Glutamatergic neuron (in vitro differentiated cells): ENCODE data around the gene DPEP1. TPM values are rescaled to one million over a fixed set of nuclear protein-coding genes. Genes with fewer than 3 reads are reported as not detected.
A peak's percentile ranks its signal among the peaks of the same experiment; 100 is the strongest.

Experiments
- DNase-seq: peaks from one replicate; pipeline ENCODE4 v3.0.0; 2022
- H3K27ac Mint-ChIP-seq: one replicate; pipeline ENCODE4 v1.8.0; 2020; ENCODE audit warnings: mild to moderate bottlenecking, mixed read lengths, inconsistent platforms; ENCODE audit not compliant: unreplicated experiment
- H3K27me3 Mint-ChIP-seq: one replicate; pipeline ENCODE4 v1.8.0; 2020; ENCODE audit warnings: mild to moderate bottlenecking, moderate library complexity, mixed read lengths, inconsistent platforms; ENCODE audit not compliant: unreplicated experiment
- H3K36me3 Mint-ChIP-seq: one replicate; pipeline ENCODE4 v1.8.0; 2020; ENCODE audit warnings: mild to moderate bottlenecking, mixed read lengths, inconsistent platforms; ENCODE audit not compliant: unreplicated experiment
- H3K4me1 Mint-ChIP-seq: one replicate; pipeline ENCODE4 v1.8.0; 2020; ENCODE audit warnings: mild to moderate bottlenecking, low read depth, mixed read lengths, inconsistent platforms; ENCODE audit not compliant: unreplicated experiment
- H3K4me3 Mint-ChIP-seq: one replicate; pipeline ENCODE4 v1.8.0; 2020; ENCODE audit warnings: mild to moderate bottlenecking, mixed read lengths, inconsistent platforms; ENCODE audit not compliant: unreplicated experiment
- H3K9me3 Mint-ChIP-seq: one replicate; pipeline ENCODE4 v1.8.0; 2020; ENCODE audit warnings: mild to moderate bottlenecking, moderate library complexity, mixed read lengths, inconsistent platforms; ENCODE audit not compliant: unreplicated experiment
- total RNA-seq: library from RNA; stranded (reverse); fragmentation: NEBNext Ultra II Directional; extraction: Animal tissue kit (Norgen Biotek cat#: 25700); gene quantifications from one replicate; pipeline ENCODE4 v1.2.1, GENCODE V29; 2021; ENCODE audit not compliant: unreplicated experiment
- TF ChIP-seq, protein P1 (sequence below): fragments of 200-600 bp; sonication (generic); IDR thresholded peaks from one replicate; pipeline ENCODE4 v1.5.0; 2021; ENCODE audit not compliant: partially characterized antibody, unreplicated experiment

Gene DPEP1
- total RNA-seq, 1 donor from 2014 or later = 0.39 TPM

DNA sequence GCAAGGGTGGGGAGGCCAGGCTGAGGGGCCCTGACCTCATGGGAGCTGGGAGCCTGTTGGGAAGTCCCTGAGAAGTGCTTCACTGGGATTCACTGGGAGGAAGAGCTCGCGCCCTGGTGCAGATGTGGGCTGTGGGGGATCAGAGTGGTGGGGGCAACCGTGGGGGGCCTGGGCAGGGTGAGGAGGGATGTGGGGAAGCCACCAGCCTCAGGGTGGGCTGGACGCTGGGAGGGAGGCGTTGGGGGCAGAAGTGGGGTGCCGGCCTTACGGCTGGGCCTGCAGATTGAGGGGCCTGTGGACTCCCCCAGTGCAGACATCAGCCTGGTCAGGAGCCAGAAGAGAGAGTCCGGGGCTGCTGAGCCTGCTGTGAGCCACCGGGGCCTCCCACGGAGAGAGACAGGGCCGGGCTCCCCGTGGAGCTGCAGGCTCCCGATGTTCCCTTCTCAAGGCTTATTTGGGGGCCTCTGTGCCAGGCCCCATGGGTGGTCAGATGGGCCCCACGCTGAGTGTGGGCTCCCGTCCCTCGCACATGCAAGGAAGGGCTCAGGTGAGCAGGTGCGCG lies 7.8 kb downstream of the DPEP1 start:
- H3K4me1 Mint-ChIP-seq = peaks cover 14% of the 10 kb centered on the region
- no peaks in the 10 kb centered on the region for H3K36me3 Mint-ChIP-seq
- peaks cover 6% of the 10 kb centered on the region for H3K27me3 Mint-ChIP-seq
- H3K27ac Mint-ChIP-seq = no peak overlapping the region
- DNase-seq = no peak
- TF ChIP-seq, protein P1, sequence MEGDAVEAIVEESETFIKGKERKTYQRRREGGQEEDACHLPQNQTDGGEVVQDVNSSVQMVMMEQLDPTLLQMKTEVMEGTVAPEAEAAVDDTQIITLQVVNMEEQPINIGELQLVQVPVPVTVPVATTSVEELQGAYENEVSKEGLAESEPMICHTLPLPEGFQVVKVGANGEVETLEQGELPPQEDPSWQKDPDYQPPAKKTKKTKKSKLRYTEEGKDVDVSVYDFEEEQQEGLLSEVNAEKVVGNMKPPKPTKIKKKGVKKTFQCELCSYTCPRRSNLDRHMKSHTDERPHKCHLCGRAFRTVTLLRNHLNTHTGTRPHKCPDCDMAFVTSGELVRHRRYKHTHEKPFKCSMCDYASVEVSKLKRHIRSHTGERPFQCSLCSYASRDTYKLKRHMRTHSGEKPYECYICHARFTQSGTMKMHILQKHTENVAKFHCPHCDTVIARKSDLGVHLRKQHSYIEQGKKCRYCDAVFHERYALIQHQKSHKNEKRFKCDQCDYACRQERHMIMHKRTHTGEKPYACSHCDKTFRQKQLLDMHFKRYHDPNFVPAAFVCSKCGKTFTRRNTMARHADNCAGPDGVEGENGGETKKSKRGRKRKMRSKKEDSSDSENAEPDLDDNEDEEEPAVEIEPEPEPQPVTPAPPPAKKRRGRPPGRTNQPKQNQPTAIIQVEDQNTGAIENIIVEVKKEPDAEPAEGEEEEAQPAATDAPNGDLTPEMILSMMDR = no peak
- H3K9me3 Mint-ChIP-seq = peaks cover 4% of the 10 kb centered on the region
- no peak overlapping the region for H3K4me3 Mint-ChIP-seq

DNA sequence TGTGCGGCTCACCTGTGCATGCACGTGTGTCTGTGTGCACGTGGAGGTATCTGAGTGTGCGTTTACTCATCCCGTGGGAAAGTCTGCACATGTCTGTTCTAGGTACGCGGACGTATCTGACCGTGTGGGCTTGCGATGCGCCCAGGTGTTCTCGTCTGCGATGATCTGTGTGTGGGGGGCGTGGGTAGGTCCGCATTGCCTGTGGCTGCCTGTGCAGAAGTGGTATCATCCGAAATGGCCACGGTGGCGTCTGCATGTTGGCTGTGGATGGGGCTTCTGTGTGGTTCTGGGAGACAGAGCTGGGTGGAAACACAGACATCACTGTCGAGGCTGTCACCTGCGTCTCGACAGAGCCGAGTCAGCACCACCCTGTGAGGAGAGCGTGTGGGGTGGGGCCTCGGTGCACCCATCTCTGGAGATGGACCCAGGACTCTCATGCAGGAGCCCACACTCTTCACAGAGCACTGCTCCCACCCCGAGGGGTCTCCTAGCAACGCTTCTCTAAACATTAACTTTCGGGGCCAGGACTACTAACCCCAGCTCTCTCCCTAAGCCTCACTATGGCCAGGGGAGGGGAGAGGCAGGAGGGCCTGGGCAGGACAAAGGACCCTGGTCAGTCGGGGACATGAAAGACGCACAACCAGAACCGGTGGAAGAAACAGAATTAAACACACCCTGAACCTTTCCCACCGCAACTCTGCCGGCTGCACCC lies 8.4 kb downstream of the DPEP1 start:
- DNase-seq = no peak
- Mint-ChIP-seq H3K36me3 (no peaks in the 10 kb centered on the region), H3K27ac (no peak overlapping the region), H3K4me3 (no peak overlapping the region), H3K4me1 (peaks cover 12% of the 10 kb centered on the region), H3K27me3 (peaks cover 6% of the 10 kb centered on the region), H3K9me3 (peaks cover 4% of the 10 kb centered on the region)
- TF ChIP-seq, protein P1 = no peak

DNA sequence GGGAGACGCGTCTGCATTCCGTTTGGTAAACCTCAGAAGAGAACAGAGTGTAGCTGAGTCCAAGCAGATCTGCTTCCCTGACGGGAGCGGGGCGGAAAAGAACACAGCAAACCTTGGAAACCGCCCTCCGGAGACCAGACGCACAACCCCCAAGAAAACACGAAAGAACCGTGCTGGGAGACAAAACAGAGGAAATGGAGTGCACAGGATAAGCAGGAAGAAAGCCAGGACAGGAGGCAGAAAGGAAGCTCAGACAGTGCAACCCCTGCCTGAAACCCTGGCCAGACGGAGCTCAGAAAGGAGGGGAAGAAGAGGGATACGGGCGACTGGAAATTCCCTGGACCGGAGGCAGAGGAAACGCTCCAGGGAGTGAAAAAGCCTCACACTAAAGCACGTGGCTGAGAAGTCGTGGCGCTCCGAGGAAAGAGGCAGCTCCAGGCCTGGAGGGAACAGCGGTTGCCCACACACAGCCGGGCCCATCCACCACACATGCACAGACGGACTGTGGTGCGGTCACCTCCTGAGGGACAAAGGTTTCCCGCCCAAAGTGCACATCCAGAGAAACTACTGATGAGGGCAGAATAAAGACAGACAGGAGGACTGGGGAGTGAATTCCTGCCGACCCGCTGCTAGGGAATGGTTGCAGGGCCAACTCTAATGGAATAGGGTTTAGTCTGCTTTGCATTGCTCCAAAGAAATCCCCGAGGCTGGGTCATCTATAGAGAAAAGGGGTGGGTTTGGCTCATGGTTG lies 10.2 kb downstream of the DPEP1 start:
- H3K9me3 Mint-ChIP-seq = peaks cover 4% of the 10 kb centered on the region
- TF ChIP-seq, protein P1 = no peak
- DNase-seq = no peak
- H3K4me1 Mint-ChIP-seq = peaks cover 12% of the 10 kb centered on the region
- H3K36me3 Mint-ChIP-seq = no peaks in the 10 kb centered on the region
- H3K4me3 Mint-ChIP-seq = peak overlapping the region; percentile 44
- peak overlapping the region; percentile 94 for H3K27ac Mint-ChIP-seq
- peaks cover 6% of the 10 kb centered on the region for H3K27me3 Mint-ChIP-seq

DNA sequence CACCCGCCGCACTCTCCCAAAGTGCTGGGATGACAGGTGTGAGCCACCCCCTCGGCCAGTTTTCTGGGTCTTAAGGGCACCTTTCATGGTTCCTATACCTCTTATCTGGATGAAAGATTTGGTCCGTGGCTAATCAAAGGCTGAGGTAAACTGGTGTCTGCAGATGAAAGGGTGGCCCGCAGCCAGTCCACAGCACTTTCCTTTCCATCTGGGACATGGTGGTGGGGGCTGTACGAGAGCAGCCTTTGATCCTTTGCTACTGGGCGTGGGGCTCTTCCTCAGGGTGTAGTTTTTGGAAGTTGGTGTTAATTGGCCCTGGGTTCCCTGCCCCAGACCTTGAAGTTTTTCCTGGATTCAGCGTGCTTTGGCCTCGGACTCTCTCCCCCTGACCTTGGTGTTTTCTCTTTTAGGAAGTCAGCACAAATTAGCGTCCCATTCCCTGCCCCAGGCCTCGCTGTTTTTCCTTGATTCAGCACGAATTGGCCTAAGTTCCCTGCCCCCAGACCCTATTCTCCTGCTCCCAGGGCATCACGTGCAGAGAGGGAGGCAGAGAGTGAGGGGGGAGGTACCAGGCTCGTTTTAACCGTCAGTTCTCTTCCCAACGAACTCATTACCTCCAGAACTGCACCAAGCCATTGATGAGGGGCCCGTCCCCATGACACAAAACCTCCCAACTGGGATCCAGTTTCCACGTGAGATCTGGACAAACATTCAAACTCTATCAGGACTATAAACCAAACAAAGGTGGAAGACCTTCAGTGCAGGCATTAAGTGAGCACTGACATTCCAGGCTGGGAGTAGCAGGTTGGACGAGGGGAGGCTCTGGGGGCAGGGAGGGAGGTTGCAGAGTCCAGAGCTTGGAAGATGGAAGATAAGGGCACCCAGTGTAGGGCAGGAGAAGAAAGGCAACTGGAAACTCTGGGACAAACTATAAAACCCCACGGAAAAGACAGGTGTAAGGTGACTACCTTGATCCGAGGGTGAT lies 11.6 kb downstream of the DPEP1 start:
- Mint-ChIP-seq H3K27ac (peak overlapping the region; percentile 15), H3K4me3 (no peak overlapping the region), H3K36me3 (no peaks in the 10 kb centered on the region), H3K9me3 (peaks cover 4% of the 10 kb centered on the region), H3K4me1 (peaks cover 12% of the 10 kb centered on the region), H3K27me3 (peaks cover 6% of the 10 kb centered on the region)
- no peak for DNase-seq
- TF ChIP-seq, protein P1 = no peak
